Neuronal stem cell (in vitro differentiated cells): ENCODE measurements around the gene RRBP1.

ENCODE experiments used
- DNase-seq: peaks from one replicate; pipeline ENCODE4 v3.0.0-alpha.2; 2013; ENCODE audit warnings: low spot score
- H2AFZ ChIP-seq: one replicate; pipeline ENCODE4 v1.6.1; 2013; ENCODE audit warnings: mild to moderate bottlenecking, low read length, inconsistent platforms
- H2AK5ac ChIP-seq: 2 replicates; pipeline ENCODE4 v1.6.1; 2013; ENCODE audit warnings: low read depth, mild to moderate bottlenecking, inconsistent platforms, low read length, moderate library complexity, mixed read lengths
- H2BK120ac ChIP-seq: 2 replicates; pipeline ENCODE4 v1.6.1; 2013; ENCODE audit warnings: low read depth, mild to moderate bottlenecking, inconsistent platforms, low read length, moderate library complexity, mixed read lengths
- H2BK12ac ChIP-seq: one replicate; pipeline ENCODE4 v1.6.1; 2013; ENCODE audit warnings: low read length, inconsistent platforms
- H2BK15ac ChIP-seq: 2 replicates; pipeline ENCODE4 v1.6.1; 2013; ENCODE audit warnings: mild to moderate bottlenecking, low read length, inconsistent platforms, mixed read lengths
- H2BK5ac ChIP-seq: one replicate; pipeline ENCODE4 v1.6.1; 2013; ENCODE audit warnings: inconsistent platforms, mild to moderate bottlenecking, low read length, moderate library complexity
- H3K14ac ChIP-seq: one replicate; pipeline ENCODE4 v1.6.1; 2013; ENCODE audit warnings: low read length, inconsistent platforms
- H3K18ac ChIP-seq: 2 replicates; pipeline ENCODE4 v1.6.1; 2013; ENCODE audit warnings: low read length, inconsistent platforms
- H3K23ac ChIP-seq: 2 replicates; pipeline ENCODE4 v1.6.1; 2013; ENCODE audit warnings: low read depth, mild to moderate bottlenecking, mixed read lengths, low read length, inconsistent platforms; ENCODE audit not compliant: poor library complexity
- H3K27ac ChIP-seq: replicated peaks from 3 replicates; pipeline ENCODE4 v1.5.1; 2013; ENCODE audit warnings: low read length, inconsistent platforms
- H3K27me3 ChIP-seq, 3 experiments: 2 replicates each; pipeline ENCODE4 v1.6.1; 2013; ENCODE audit warnings: low read length in 3 of 3, mild to moderate bottlenecking in 2 of 3, inconsistent platforms in 1 of 3, low read depth in 1 of 3, mixed read lengths in 1 of 3, moderate library complexity in 1 of 3; ENCODE audit not compliant: control insufficient read depth in 3 of 3, insufficient read depth in 3 of 3
- H3K36me3 ChIP-seq, 2 donors: replicated peaks in 1 of 2; 2 replicates each; pipeline ENCODE4 v1.6.1; 2013; ENCODE audit warnings: low read length in 2 of 2; ENCODE audit not compliant: control insufficient read depth in 2 of 2, insufficient read depth in 2 of 2
- H3K4ac ChIP-seq: 2 replicates; pipeline ENCODE4 v1.6.1; 2013; ENCODE audit warnings: inconsistent platforms, mild to moderate bottlenecking, low read length, moderate library complexity
- H3K4me1 ChIP-seq, 2 donors: 1 replicate in 1 of 2; 2 replicates in 1 of 2; pipeline ENCODE4 v1.6.1; 2013; ENCODE audit warnings: low read length in 2 of 2, low read depth in 1 of 2; ENCODE audit not compliant: control insufficient read depth in 2 of 2, insufficient read depth in 1 of 2
- H3K4me2 ChIP-seq: one replicate; pipeline ENCODE4 v1.6.1; 2013; ENCODE audit warnings: mild to moderate bottlenecking, low read length, inconsistent platforms; ENCODE audit not compliant: insufficient read depth, poor library complexity, severe bottlenecking
- H3K4me3 ChIP-seq, 2 donors: 2 replicates each; pipeline ENCODE4 v1.5.1; 2013; ENCODE audit warnings: low read length in 2 of 2, mild to moderate bottlenecking in 2 of 2, inconsistent platforms in 1 of 2, moderate library complexity in 1 of 2
- H3K79me1 ChIP-seq: one replicate; pipeline ENCODE4 v1.6.1; 2013; ENCODE audit warnings: low read depth, mild to moderate bottlenecking, inconsistent platforms, low read length, moderate library complexity
- H3K9ac ChIP-seq: one replicate; pipeline ENCODE4 v1.6.1; 2013; ENCODE audit warnings: mild to moderate bottlenecking, low read depth, low read length, inconsistent platforms; ENCODE audit not compliant: poor library complexity
- H3K9me3 ChIP-seq, 2 donors: replicated peaks in 1 of 2; 2 replicates each; pipeline versions ENCODE3 to v1.6.1; 2013; ENCODE audit warnings: low read length in 2 of 2, mild to moderate bottlenecking in 2 of 2, inconsistent platforms in 1 of 2, low read depth in 1 of 2, mixed read lengths in 1 of 2, moderate library complexity in 1 of 2; ENCODE audit not compliant: control insufficient read depth in 2 of 2, insufficient read depth in 1 of 2
- H4K8ac ChIP-seq: one replicate; pipeline ENCODE4 v1.6.1; 2013; ENCODE audit warnings: low read depth, mild to moderate bottlenecking, inconsistent platforms, low read length, moderate library complexity
- H4K91ac ChIP-seq: one replicate; pipeline ENCODE4 v1.6.1; 2013; ENCODE audit warnings: low read length, low read depth, mild to moderate bottlenecking, inconsistent platforms; ENCODE audit not compliant: poor library complexity
- WGBS, 2 donors: extraction: QIAGEN DNeasy Blood & Tissue Kit; methylation state at CpG; one replicate each; pipeline ENCODE4 v1.1.7; 2013; ENCODE audit warnings: missing lambda C conversion rate in 2 of 2, mixed read lengths in 1 of 2; ENCODE audit not compliant: insufficient read length in 2 of 2, insufficient replicate concordance in 1 of 2; ENCODE audit errors: extremely low coverage in 2 of 2; 5-methylcytosine and 5-hydroxymethylcytosine counted together

RRBP1 gene

DNA sequence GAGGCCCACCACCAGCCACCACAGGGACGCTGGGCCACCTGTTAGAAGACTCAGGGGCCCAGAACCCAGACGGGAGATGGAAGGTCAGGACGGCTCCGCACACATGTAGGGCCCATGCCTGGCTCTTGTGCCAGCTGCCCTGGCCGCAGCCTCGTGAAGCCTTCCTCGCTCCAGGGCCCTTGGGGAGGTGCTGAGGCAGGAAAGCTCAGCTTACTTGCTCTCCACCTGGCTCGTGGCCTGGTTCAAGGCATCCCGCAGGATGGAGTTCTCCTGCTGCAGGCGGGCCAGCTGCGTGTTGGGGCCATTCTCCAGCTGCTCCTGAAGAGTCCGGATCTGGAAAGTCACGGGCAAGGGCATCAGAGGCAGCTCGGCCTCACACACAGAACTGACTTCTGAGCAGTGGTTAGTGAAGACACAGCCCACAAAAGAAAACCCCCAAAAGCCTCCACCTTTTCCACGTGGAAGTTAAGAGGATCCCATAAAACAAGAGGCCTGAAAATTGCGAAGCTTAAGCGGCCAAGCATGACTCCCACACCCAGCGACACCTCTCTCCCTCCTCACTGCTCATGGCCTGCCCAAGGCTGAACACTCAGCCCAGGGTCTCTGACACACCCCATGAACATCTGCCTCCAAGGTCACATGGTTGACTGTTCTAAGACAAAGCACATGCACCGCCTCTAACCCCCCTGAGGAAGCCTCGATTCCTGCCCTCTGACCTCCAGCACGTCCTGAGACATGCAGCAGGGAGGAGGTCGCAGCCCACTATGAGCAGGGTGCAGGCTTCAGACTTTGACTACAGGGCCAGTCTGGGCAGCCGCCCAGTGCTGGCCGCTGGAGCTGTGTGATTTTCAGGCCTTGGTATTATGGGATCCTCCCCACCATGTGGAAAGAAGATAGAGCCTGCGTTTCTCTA, 46.5 kb downstream of the RRBP1 start:
- H3K4me2 ChIP-seq, result no peak overlapping the region
- H3K9me3 ChIP-seq, result no peaks in the 10 kb centered on the region
- no peak overlapping the region for H2BK12ac ChIP-seq
- H3K4me3 ChIP-seq, result no peak overlapping the region
- H3K27ac ChIP-seq, result no peak overlapping the region
- DNase-seq, result no peak
- peak overlapping the region; percentile 72 for H3K18ac ChIP-seq
- WGBS, 2 donors, result no CpG with 5 or more reads among the region's 25 CpGs
- H3K4me1 ChIP-seq, result peaks cover 14 to 23% of the 10 kb centered on the region in 2 donors
- peak overlapping the region; percentile 78 for H3K9ac ChIP-seq
- peaks cover 14 to 16% of the 10 kb centered on the region in 2 donors for H3K36me3 ChIP-seq
- no peak overlapping the region for H4K8ac ChIP-seq
- H4K91ac ChIP-seq, result no peak overlapping the region
- peak overlapping the region; percentile 80 for H2BK15ac ChIP-seq
- H3K4ac ChIP-seq, result no peak overlapping the region
- H3K79me1 ChIP-seq, result no peaks in the 10 kb centered on the region
- H2BK5ac ChIP-seq, result peak overlapping the region; percentile 35
- peak overlapping the region; percentile 35 for H2AFZ ChIP-seq
- H3K14ac ChIP-seq, result no peak overlapping the region
- no peak overlapping the region for H3K23ac ChIP-seq
- H2BK120ac ChIP-seq, result no peak overlapping the region
- H2AK5ac ChIP-seq, result peak overlapping the region; percentile 86
- no peaks in the 10 kb centered on the region for H3K27me3 ChIP-seq

DNA sequence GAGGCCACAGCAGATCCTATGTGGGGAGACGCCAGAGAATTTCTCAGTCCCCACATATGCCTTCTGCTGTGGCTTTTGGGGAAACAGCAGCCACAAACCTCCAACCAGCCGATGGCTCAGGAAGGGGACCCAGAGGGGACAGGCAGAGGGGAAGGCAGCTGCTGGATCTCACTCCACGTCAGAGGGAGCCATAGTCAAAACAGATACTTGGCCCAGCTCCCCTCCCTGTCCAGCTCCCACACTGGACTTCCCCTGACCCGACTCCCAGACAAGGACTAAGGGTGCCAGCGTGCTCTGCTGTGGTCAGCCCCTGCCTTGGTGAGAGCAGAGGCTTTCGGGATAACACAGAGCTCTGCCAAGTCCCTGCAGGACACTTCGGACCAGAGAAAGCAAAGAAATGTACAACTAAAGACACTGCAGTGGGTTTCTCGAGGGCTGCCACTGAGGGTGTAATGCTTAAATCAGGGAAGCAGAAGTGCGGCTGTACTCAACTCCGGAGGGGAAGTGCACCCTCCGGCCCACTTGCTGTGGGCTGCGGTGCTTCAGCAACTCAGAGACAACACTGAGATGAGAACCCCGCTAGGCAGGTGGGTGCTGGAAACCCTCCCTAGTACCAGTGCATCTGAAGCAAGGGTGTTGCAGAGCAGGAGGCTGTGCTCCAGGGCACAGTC, 47.2 kb downstream of the RRBP1 start:
- Histone ChIP-seq H3K23ac (no peak overlapping the region), H3K9me3 (no peaks in the 10 kb centered on the region), H3K4me2 (no peak overlapping the region), H2BK12ac (no peak overlapping the region), H2AFZ (no peak overlapping the region), H3K4ac (no peak overlapping the region), H3K79me1 (peaks cover 1% of the 10 kb centered on the region), H3K36me3 (peaks cover 14% of the 10 kb centered on the region in 2 donors), H4K8ac (no peak overlapping the region), H3K9ac (peak overlapping the region; percentile 78), H4K91ac (no peak overlapping the region), H3K27ac (no peak overlapping the region), H2BK120ac (no peak overlapping the region), H2BK5ac (peak overlapping the region; percentile 59), H3K14ac (no peak overlapping the region), H3K27me3 (no peaks in the 10 kb centered on the region), H3K18ac (peak overlapping the region; percentile 72), H2BK15ac (peak overlapping the region; percentile 80), H3K4me3 (no peak overlapping the region), H3K4me1 (peaks cover 14 to 23% of the 10 kb centered on the region in 2 donors), H2AK5ac (peak overlapping the region; percentile 37)
- no CpG with 5 or more reads among the region's 13 CpGs for WGBS, 2 donors
- no peak for DNase-seq

DNA sequence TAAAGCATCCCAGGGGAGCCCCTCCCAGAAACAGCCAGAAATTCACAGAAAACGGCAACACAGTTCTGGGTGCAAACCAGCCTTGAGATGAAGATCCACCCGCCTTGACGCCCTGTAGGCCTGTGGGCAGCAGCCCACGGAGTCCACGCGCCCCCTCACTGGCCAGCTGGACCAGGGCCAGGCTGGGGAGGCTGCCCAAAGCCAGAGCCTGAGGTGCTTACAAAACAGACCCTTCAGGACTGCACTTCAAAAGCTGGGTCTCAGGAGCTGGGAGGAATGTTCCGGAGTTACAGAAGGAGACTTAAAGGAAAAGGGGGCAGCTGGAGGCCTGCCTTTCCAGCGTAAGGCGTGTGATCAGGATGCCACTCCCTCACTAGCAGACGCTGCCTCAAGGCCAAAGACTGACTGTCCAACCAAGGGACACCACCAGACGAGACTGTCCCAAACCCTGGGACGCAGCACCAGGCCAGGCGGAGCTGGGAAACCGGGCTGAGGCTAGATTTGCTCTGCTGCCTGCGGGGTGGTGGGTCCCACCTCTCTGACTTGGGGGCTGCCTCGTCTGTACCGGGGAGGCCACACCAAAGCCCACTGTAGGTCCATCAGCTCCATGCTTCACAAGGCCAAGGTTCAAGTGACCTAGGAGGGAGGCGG, 48.1 kb downstream of the RRBP1 start:
- Histone ChIP-seq H4K91ac (no peak overlapping the region), H3K4me2 (no peak overlapping the region), H2BK120ac (no peak overlapping the region), H3K14ac (no peak overlapping the region), H3K27me3 (no peaks in the 10 kb centered on the region), H3K23ac (no peak overlapping the region), H3K9ac (no peak overlapping the region), H3K4me3 (no peak overlapping the region), H3K18ac (peak overlapping the region; percentile 3), H2BK15ac (peak overlapping the region; percentile 35), H2AFZ (no peak overlapping the region), H2AK5ac (peak overlapping the region; percentile 11), H3K9me3 (no peaks in the 10 kb centered on the region), H3K79me1 (peaks cover 3% of the 10 kb centered on the region), H2BK5ac (peak overlapping the region; percentile 59), H3K4ac (no peak overlapping the region), H4K8ac (no peak overlapping the region), H2BK12ac (no peak overlapping the region), H3K36me3 (peaks cover 14% of the 10 kb centered on the region in 2 donors), H3K27ac (no peak overlapping the region), H3K4me1 (peaks cover 14 to 23% of the 10 kb centered on the region in 2 donors)
- WGBS, 2 donors, result no CpG with 5 or more reads among the region's 18 CpGs
- DNase-seq, result no peak
